DMS153 treated with DMSO at 0.1 percent for 48 hours (cell line): Measurements from ENCODE around the gene ADAP1.
"Not testable (repeated sequence)": the region's sequence is repeated elsewhere in the genome, so short reads cannot be mapped to it uniquely, and the experiment has no call there.

Experiments used
- DNase-seq: peaks from one replicate; lab custom pipeline; 2025; ENCODE audit not compliant: unreplicated experiment; lab: John Stamatoyannopoulos, UW

Gene ADAP1

GRCh38 chr7:975702-976473 is 21.4 kb upstream of the ADAP1 start:
- no peak for DNase-seq

DNA sequence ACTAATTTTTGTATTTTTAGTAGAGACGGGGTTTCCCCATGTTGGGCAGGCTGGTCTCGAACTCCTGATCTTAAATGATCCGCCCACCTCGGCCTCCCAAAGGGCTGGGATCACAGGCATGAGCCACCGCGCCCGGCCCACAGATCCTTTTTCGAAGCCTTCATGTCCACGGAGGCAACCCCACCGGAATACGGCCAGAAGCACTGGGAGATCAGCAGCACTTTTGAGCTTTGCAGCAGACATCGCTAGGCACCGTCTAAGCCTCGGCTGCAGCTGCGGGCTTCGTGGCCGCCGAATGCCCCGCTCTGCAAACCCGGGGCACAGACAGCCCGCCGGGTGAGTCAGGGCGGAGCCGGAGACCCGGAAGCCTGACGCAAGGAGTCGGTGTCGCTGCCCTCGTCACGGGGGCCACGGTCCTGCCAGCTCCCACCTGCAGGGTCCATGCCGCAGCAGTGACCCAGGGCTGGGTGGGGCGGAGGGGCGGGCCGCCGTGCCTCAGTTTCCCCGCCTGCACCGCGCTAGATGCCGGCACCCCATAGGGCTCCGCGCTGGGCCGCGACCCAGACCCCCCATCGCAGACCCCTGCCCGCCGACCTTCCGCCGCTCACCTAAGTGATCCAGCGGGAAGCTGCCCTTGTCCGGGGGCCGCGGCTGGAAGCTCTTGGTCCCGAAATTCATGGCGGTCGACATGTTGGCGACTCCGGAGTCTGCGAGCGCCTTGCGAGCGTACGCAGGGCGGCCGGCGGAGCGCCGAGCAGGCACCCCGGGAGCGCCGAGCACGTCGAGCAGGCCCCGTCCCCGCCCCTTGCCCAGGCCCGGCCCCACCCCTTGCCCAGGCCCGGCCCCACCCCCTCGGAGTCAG is 20.6 kb upstream of the ADAP1 start, which contains the start of gene COX19:
COX19 (minus strand) TSS at position 730 of the 862 bp plus-strand sequence; CDS start at position 690, 40 bp downstream.
- peak; percentile 70 for DNase-seq

- DNase-seq: no peak
These were observed 19.7 kb upstream of the ADAP1 start for GRCh38 chr7:974172-974571.

- DNase-seq: no peak
These were observed 18.8 kb upstream of the ADAP1 start for GRCh38 chr7:973312-973711.

DNA sequence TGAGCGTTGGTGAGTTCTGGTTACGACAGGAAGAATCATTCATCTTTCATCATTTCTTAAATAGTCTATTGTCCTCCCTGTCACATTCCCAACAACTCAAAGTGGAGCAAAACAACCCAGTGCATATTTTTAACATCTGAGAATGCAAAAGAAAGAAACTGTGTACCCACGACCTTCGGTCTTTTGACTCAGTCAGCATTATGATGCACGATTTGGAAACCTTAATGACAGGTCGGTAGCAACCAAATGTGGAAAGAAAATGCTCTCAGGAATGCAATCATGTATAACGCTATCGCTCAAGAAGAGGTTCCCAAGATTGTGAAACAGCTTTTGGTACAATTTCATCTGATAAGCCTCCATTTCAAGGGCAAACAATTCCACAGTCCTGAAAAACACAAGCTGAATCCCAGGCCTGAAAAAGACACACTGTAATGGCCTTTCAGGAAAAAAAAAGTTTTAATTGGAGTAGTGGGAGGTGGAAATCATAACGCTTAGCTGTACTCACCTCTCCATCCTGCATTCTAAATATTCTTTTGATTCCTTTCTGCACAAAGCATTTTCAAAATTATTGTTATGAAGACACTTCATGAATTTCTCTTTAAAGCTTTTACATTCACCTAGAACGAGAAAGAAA is 18.3 kb upstream of the ADAP1 start:
- DNase-seq: no peak

- DNase-seq: no peak
These were observed 17.6 kb upstream of the ADAP1 start for GRCh38 chr7:972110-972509.

DNA sequence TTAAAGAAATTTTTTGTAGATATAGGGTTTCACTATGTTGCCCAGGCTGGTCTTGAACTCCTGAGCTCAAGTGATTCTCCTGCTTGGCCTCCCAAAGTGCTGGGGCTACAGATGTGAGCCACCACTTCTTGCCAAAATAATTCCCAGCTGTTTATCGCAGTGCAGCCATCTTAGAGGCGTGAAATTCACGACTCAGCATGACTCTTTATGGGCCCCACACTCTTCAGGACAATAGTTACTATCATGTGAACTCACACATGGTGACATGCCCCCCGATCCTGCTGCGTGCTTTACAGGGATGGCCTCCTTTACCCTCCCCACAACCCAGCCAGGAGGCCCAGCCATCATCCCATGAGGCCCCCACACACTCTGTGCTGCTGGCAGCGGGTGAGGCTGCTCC is 16.3 kb upstream of the ADAP1 start:
- no peak for DNase-seq

GRCh38 chr7:969403-969802 is 14.9 kb upstream of the ADAP1 start:
- no peak for DNase-seq

- no peak for DNase-seq
These were observed 14.0 kb upstream of the ADAP1 start for GRCh38 chr7:968205-969105.

DNA sequence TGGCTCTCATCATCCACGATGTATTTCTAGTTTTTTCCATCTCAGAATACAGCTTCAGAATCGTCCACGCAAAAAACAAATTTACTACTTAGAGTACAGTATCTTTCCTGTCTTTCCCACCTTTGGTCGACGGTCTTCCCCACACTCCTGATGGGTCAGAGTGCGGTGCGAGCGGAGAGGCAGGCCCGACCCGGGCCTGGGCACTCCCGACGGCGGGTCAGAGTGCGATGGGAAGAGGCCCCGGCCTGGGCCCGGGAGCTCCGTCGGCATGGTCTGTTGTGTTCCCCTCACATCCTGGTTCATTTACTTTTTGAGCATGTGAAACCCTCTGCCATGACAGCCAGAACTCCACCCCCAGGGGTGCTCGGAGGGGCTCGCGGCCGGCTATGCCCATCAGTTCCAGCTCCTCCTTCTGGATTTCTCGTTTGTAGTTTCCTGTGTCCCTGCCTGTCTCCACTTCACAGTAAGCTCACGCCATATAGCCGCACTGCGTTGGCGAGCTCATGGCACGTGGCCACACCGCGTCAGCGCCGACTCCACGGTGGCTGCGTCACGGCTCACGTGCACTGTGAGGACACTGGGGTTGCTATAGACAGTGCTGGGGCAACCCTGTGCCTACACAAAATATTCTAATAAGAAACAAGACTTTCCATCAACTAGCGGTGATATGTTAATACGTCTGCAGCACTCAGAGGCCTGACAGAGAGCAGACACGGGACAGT is 13.0 kb upstream of the ADAP1 start:
- no peak for DNase-seq

DNA sequence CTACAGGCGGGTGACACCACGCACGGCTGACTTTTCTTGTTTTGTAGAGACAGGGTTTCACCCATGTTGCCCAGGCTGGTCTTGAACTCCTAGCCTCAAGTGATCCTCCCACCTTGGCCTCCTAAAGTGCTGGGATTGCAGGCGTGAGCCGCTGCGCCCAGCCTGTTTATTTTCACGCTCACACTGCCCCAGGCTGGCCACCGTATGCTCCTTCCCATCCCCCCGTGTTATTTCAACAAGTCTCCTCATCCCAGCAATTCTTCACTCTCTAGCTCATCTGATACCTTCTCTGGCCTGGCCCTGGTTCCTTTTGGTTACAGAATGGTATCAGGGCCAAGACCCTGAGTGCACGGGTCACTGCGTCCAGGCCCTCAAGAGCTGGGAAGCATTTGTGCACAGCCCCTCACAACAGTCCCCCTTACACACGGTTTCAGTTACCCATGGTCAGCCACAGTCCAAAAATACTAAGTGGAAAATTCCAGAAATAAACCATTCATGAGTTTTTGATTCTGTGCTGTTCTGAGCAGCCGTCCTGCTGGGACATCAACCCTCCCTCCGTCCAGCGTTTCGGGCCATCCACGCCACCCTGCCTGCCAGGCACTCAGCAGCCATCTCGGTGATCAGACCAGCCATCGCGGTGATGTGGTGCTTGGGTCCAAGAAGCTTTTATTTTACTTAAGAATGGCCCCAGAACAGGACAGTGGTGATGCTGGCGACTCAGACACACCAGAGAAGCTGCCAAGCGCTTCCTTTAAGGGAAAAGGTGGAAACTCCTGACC is 12.0 kb upstream of the ADAP1 start:
- no peak for DNase-seq

- DNase-seq: no peak
These were observed 10.1 kb upstream of the ADAP1 start for GRCh38 chr7:964401-965231.

DNA sequence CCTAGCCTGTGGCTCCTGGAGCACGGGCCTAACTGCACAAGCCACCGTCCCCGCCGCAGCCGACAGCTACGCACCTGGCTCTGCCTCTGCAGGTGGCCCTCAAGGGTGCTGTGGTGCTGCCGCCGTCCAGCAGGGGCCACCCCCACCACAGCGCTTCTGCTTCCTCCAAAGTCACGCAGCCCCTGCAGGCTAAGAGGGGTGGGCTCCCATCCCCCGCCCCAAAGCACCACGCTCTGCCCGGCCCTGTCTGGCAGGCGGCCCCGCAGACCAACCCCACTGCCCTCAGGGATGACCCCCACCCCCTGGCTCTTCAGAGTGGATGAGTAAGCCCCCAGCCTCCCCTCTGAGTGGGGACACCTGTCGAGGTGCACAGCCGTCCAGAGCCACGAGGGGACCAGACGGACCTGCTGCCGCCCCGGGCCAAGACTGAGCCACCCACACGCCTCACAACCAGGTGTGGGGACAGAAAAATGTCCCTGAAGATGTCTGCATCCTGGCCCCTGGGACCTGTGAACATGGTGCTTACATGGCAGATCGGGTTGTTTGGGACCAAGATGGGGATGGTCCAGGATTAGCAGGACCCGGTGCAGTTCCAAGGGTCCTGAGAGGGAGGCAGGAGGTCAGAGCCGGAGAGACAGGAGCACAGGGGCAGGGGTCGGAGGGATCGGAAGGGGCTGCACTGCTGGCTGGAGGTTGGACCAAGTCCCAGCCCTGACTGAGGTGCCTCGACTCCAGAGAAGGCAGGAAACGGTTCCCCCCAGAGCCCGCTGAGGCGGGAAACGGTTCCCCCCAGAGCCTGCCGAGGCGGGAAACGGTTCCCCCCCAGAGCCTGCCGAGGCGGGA is 9.0 kb upstream of the ADAP1 start:
- no peak for DNase-seq

- no peak for DNase-seq
These were observed 8.1 kb upstream of the ADAP1 start for GRCh38 chr7:962401-963081.

- DNase-seq: no peak
These were observed 7.3 kb upstream of the ADAP1 start for GRCh38 chr7:961546-962400.

GRCh38 chr7:960972-961371 is 6.5 kb upstream of the ADAP1 start:
- DNase-seq: not testable (repeated sequence)
